Ascending aorta (tissue), 2 donors: ENCODE results near the gene CEP135. TPM values are rescaled to one million over a fixed set of nuclear protein-coding genes. Genes with fewer than 3 reads are reported as not detected.

Source experiments
- DNase-seq, 2 donors: peaks; one replicate each; pipeline ENCODE4 v3.0.0-alpha.2; 2019; ENCODE audit warnings: low spot score in 2 of 2
- H3K27ac ChIP-seq, 2 donors: fragments of 200-600 bp; sonication (generic); one replicate each; pipeline ENCODE4 v1.5.1; 2016 to 2017; ENCODE audit warnings: mild to moderate bottlenecking in 1 of 2
- H3K27me3 ChIP-seq: fragments of 200-600 bp; sonication (generic); one replicate; pipeline ENCODE4 v1.5.1; 2017
- H3K36me3 ChIP-seq, 2 donors: fragments of 200-600 bp; sonication (generic); one replicate each; pipeline ENCODE4 v1.5.1; 2016
- H3K4me1 ChIP-seq, 2 donors: fragments of 200-600 bp; sonication (generic); one replicate each; pipeline ENCODE4 v1.5.1; 2016 to 2017; ENCODE audit warnings: mild to moderate bottlenecking in 1 of 2
- H3K4me3 ChIP-seq, 2 donors: fragments of 200-600 bp; sonication (generic); one replicate each; pipeline ENCODE4 v1.5.1; 2016 to 2017; ENCODE audit warnings: mild to moderate bottlenecking in 1 of 2
- H3K9me3 ChIP-seq, 2 donors: fragments of 200-600 bp; sonication (generic); one replicate each; pipeline ENCODE4 v1.5.1; 2016
- CTCF ChIP-seq, 3 experiments: fragments of 200-600 bp in 2 of 3; fragments of 450-650 bp in 1 of 3; sonication (generic) in 2 of 3; IDR thresholded peaks; one replicate each; pipeline ENCODE4 v1.5.1; 2016 to 2019; ENCODE audit warnings: antibody characterized with exemption in 3 of 3, mild to moderate bottlenecking in 1 of 3, moderate library complexity in 1 of 3
- intact Hi-C: fragments of 100-400 bp; cut with DNase I; formaldehyde crosslinking; loops from one replicate; pipeline ENCODE4 v1.15.1; 2023
- total RNA-seq: library from RNA; depleted of rRNA; stranded (reverse); fragments of >200 nt; gene quantifications from one replicate; pipeline ENCODE4 v1.1.0, GENCODE V29; 2016

The CEP135 gene
- total RNA-seq, 1 donor from 2014 or later: 0.53 TPM

DNA sequence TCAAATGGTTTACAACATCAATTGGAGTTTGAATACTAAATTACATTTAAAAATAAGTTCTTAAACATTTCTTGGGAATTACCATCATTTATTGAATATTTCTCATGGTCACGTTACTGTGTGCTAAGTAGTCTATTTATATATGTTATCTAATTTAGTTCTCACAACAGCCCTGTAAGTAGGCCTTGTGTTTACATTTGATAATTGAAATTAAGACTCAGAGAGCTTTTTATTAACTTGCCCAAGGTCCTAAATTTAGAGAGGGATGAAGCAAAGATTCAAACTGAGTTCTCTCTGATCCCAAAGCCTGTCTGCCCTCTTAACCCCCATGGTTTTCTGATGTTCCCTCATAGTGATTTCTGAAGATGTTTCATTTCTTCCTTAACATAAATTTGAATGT is 103.7 kb downstream of the CEP135 start:
- Histone ChIP-seq H3K4me1 (peaks cover 0 to 4% of the 10 kb centered on the region in 2 donors), H3K27ac (no peak overlapping the region), H3K27me3 (no peaks in the 10 kb centered on the region), H3K9me3 (no peaks in the 10 kb centered on the region), H3K4me3 (no peak overlapping the region), H3K36me3 (no peaks in the 10 kb centered on the region)
- no peak for TF ChIP-seq CTCF (IDR thresholded peaks at IDR 0.05)
- intact Hi-C loops: no loop called here
- DNase-seq: no peak

DNA sequence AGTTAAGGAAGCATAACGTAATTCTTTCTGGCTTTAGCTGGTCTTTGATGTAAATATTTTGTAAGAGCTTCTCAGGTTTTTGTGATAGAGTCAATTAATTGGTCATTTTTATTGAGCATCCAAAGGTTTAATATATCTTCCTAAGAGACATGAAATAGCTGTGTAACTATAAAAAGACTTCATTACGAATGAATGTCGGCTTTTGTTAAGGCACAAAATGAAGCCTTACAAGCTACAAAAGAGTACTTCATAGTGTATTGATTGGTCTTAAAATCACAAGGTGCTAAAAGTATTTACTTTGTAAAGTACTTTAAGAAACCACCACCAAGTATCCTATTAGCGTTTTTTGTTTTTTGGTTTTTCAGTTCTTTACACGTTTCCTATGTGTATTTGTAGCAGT is 104.2 kb downstream of the CEP135 start:
- no peak for DNase-seq
- Histone ChIP-seq H3K27ac (no peak overlapping the region), H3K27me3 (no peaks in the 10 kb centered on the region), H3K9me3 (no peaks in the 10 kb centered on the region), H3K36me3 (no peaks in the 10 kb centered on the region), H3K4me3 (no peak overlapping the region), H3K4me1 (peaks cover 0 to 4% of the 10 kb centered on the region in 2 donors)
- intact Hi-C loops: no loop called here
- no peak for TF ChIP-seq CTCF (IDR thresholded peaks at IDR 0.05)

GRCh38 chr4:56055027-56055977 is 106.6 kb downstream of the CEP135 start:
- H3K27me3 ChIP-seq: no peaks in the 10 kb centered on the region
- no peak for DNase-seq
- H3K4me3 ChIP-seq: no peak overlapping the region
- no peaks in the 10 kb centered on the region for H3K4me1 ChIP-seq
- TF ChIP-seq CTCF (IDR thresholded peaks at IDR 0.05): no peak
- no peaks in the 10 kb centered on the region for H3K36me3 ChIP-seq
- intact Hi-C loops: no loop called here
- H3K9me3 ChIP-seq: no peaks in the 10 kb centered on the region
- H3K27ac ChIP-seq: no peak overlapping the region

DNA sequence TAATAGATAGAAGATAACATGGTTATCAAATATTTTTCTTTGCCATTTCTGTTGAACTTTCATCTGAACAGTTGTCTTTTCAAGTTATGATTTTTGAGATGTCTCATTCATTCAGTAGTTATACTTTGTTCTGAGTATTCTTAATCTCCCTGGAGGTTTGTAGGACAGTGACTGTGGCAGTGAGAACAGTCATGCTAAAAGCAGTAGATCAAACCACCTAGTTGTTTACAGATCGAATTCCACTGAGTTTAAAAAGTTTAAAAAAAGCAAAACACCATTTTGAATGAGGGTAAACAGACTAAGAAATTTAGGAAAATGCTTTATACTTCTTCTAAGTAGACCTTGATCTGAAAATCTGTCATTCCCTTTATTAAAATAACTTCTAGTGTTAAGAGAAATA is 107.2 kb downstream of the CEP135 start:
- H3K4me3 ChIP-seq: no peak overlapping the region
- no peaks in the 10 kb centered on the region for H3K4me1 ChIP-seq
- no peak overlapping the region for H3K27ac ChIP-seq
- H3K27me3 ChIP-seq: no peaks in the 10 kb centered on the region
- intact Hi-C loops: no loop called here
- no peak for TF ChIP-seq CTCF (IDR thresholded peaks at IDR 0.05)
- H3K9me3 ChIP-seq: no peaks in the 10 kb centered on the region
- no peaks in the 10 kb centered on the region for H3K36me3 ChIP-seq
- no peak for DNase-seq

DNA sequence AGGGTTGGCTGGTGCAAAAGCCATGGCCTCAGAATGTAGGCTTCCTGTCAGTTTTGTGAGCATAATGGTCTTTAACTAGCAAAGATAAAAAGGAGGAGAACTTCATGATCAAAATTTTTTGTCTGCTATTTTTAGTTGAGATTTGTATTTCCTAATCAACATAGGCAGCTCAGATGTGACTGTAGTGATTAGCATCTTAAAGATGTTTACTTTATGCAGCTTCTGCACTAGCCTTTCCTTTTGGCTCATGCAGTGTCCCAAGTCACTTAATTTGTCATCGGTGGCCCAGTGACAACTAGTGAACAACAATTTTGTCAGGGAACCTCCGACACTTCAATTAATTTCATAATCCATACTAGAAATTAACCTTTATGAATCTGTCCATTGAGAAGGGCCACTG is 109.8 kb downstream of the CEP135 start:
- Histone ChIP-seq H3K36me3 (no peaks in the 10 kb centered on the region), H3K4me3 (no peak overlapping the region), H3K27me3 (no peaks in the 10 kb centered on the region), H3K27ac (no peak overlapping the region), H3K9me3 (no peaks in the 10 kb centered on the region), H3K4me1 (no peaks in the 10 kb centered on the region)
- no peak for DNase-seq
- intact Hi-C loops: no loop called here
- no peak for TF ChIP-seq CTCF (IDR thresholded peaks at IDR 0.05)
